SK-N-SH treated with all-trans-retinoic acid at 6 μM for 48 hours (cell line): ENCODE results near the gene SCN1B.

Experiments
- ATAC-seq: fragments of 200-7000 bp; cut with Tn5 transposase; 3 replicates; pipeline ENCODE4 v1.9.1; 2020; ENCODE audit warnings: mild to moderate bottlenecking, moderate library complexity
- ARNTL ChIP-seq: fragments of 450-650 bp; formaldehyde crosslinking; IDR thresholded peaks from 2 replicates; pipeline ENCODE4 v1.5.0; 2020; ENCODE audit warnings: low read depth, mild to moderate bottlenecking, moderate library complexity, borderline replicate concordance
- BACH2 ChIP-seq: fragments of 250-450 bp; sonication (Bioruptor Pico); IDR thresholded peaks from 2 replicates; pipeline ENCODE4 v1.9.0; 2021; ENCODE audit warnings: mild to moderate bottlenecking, borderline replicate concordance
- CSDC2 ChIP-seq: fragments of 250-450 bp; sonication (Bioruptor Pico); IDR thresholded peaks from 2 replicates; pipeline ENCODE4 v1.5.0; 2020; ENCODE audit warnings: mild to moderate bottlenecking, moderate library complexity
- ESRRG ChIP-seq: fragments of 250-450 bp; sonication (Bioruptor Pico); IDR thresholded peaks from 2 replicates; pipeline ENCODE4 v1.6.1; 2021; ENCODE audit warnings: mild to moderate bottlenecking
- GLIS3 ChIP-seq: fragments of 250-450 bp; sonication (Bioruptor Pico); IDR thresholded peaks from 2 replicates; pipeline ENCODE4 v1.5.0; 2020; ENCODE audit warnings: mild to moderate bottlenecking, moderate library complexity
- ISL1 ChIP-seq: fragments of 250-450 bp; sonication (Bioruptor Pico); IDR thresholded peaks from 2 replicates; pipeline ENCODE4 v2.1.2; 2022; ENCODE audit warnings: mild to moderate bottlenecking, moderate library complexity
- OSR1 ChIP-seq: fragments of 250-450 bp; sonication (Bioruptor Pico); IDR thresholded peaks from 2 replicates; pipeline ENCODE4 v1.8.0; 2022; ENCODE audit warnings: moderate library complexity, mild to moderate bottlenecking, inconsistent platforms
- PPARA ChIP-seq: fragments of 250-450 bp; sonication (Bioruptor Pico); IDR thresholded peaks from 2 replicates; pipeline ENCODE4 v1.5.0; 2020; ENCODE audit warnings: mild to moderate bottlenecking, borderline replicate concordance
- SNAI2 ChIP-seq: fragments of 250-450 bp; sonication (Bioruptor Pico); IDR thresholded peaks from 2 replicates; pipeline ENCODE4 v1.5.0; 2020; ENCODE audit warnings: mild to moderate bottlenecking, moderate library complexity
- TCF4 ChIP-seq: fragments of 250-450 bp; sonication (Bioruptor Pico); IDR thresholded peaks from 2 replicates; pipeline ENCODE4 v1.8.0; 2021; ENCODE audit warnings: mild to moderate bottlenecking, moderate library complexity, borderline replicate concordance
- TOX ChIP-seq: fragments of 250-450 bp; sonication (Bioruptor Pico); IDR thresholded peaks from 2 replicates; pipeline ENCODE4 v1.8.0; 2021; ENCODE audit warnings: mild to moderate bottlenecking, moderate library complexity, borderline replicate concordance
- ZC3H10 ChIP-seq: fragments of 250-450 bp; sonication (Bioruptor Pico); IDR thresholded peaks from 2 replicates; pipeline ENCODE4 v1.5.1; 2021; ENCODE audit warnings: mild to moderate bottlenecking, moderate library complexity
- ZFP3 ChIP-seq: fragments of 250-450 bp; sonication (Bioruptor Pico); IDR thresholded peaks from 2 replicates; pipeline ENCODE4 v1.5.0; 2020; ENCODE audit warnings: mild to moderate bottlenecking, moderate library complexity
- ZFP30 ChIP-seq: fragments of 450-650 bp; formaldehyde crosslinking; IDR thresholded peaks from 2 replicates; pipeline ENCODE4 v1.5.0; 2022; ENCODE audit warnings: mild to moderate bottlenecking, moderate library complexity
- ZNF565 ChIP-seq: fragments of 450-650 bp; formaldehyde crosslinking; conservative IDR thresholded peaks from 2 replicates; pipeline ENCODE4 v1.5.0; 2020; ENCODE audit warnings: low read depth, mild to moderate bottlenecking, moderate library complexity
- ZNF70 ChIP-seq: fragments of 450-650 bp; formaldehyde crosslinking; IDR thresholded peaks from 2 replicates; pipeline ENCODE4 v1.5.0; 2020; ENCODE audit warnings: mild to moderate bottlenecking, moderate library complexity
- ZNF8 ChIP-seq: fragments of 450-650 bp; formaldehyde crosslinking; IDR thresholded peaks from 2 replicates; pipeline ENCODE4 v1.5.0; 2020; ENCODE audit warnings: mild to moderate bottlenecking, moderate library complexity
- TF ChIP-seq, protein P1 (sequence below): fragments of 250-450 bp; sonication (Bioruptor Pico); IDR thresholded peaks from 2 replicates; pipeline ENCODE4 v1.5.1; 2020; ENCODE audit warnings: low read depth, mild to moderate bottlenecking, moderate library complexity
- TF ChIP-seq, protein P2 (sequence below): fragments of 250-450 bp; sonication (Bioruptor Pico); IDR thresholded peaks from 2 replicates; pipeline ENCODE4 v1.5.0; 2020; ENCODE audit warnings: mild to moderate bottlenecking, moderate library complexity
- TF ChIP-seq, protein P3 (sequence below): fragments of 250-450 bp; sonication (Bioruptor Pico); IDR thresholded peaks from 2 replicates; pipeline ENCODE4 v1.5.1; 2021; ENCODE audit warnings: mild to moderate bottlenecking, moderate library complexity
- TF ChIP-seq, protein P4 (sequence below): fragments of 250-450 bp; sonication (Bioruptor Pico); IDR thresholded peaks from 2 replicates; pipeline ENCODE4 v1.8.0; 2020; ENCODE audit warnings: mild to moderate bottlenecking, moderate library complexity, borderline replicate concordance
- TF ChIP-seq, protein P5 (sequence below): fragments of 250-450 bp; sonication (Bioruptor Pico); IDR thresholded peaks from 2 replicates; pipeline ENCODE4 v1.8.0; 2021; ENCODE audit warnings: low read depth, mild to moderate bottlenecking, moderate library complexity, borderline replicate concordance

The SCN1B gene

DNA sequence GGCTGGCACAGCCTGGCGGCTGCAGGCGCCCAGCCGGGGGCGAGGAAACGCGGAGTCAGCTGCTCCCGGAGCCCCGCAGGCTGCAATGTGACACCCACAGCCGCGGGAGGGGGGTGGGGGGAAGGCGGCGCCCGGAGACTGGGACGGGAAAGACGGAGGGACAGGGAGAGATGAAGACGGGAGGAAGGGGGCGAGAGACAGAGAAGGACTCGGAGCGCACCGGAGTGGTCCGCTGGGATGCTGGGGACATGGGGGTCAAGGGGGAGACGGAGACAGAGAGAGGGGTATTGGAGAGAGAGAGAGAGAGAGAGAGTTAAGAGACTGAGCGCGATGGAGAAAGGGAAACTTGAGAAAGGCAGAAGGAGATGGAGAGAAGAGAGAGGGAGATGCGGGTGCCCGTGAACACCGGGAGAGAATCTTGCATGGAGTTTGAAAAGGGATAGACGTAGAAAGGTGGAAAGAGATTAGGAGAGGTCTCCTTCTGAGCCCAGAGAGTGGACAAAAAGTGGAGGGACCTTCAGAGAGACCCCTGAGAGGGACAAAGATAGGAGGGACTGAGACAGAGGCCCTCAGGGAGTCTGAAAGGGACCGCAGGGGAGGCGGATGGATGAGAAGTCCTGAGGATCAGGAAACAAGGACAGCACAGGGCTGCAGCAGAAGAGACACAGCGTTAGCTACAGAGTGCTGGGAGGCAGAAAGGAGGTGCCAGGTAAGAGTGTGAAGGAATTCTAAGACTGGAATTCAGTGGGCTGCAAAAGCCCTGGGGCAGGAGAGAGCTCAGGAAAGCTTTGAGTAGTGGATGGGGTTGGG lies 1.0 kb downstream of the SCN1B start:
- TF ChIP-seq ZNF8 = no peak
- TF ChIP-seq ZFP3 (CRISPR knock-in tag) = no peak
- no peak for TF ChIP-seq BACH2
- TF ChIP-seq, protein P1, sequence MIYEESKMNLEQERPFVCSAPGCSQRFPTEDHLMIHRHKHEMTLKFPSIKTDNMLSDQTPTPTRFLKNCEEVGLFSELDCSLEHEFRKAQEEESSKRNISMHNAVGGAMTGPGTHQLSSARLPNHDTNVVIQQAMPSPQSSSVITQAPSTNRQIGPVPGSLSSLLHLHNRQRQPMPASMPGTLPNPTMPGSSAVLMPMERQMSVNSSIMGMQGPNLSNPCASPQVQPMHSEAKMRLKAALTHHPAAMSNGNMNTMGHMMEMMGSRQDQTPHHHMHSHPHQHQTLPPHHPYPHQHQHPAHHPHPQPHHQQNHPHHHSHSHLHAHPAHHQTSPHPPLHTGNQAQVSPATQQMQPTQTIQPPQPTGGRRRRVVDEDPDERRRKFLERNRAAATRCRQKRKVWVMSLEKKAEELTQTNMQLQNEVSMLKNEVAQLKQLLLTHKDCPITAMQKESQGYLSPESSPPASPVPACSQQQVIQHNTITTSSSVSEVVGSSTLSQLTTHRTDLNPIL (CRISPR knock-in tag) = no peak
- TF ChIP-seq ARNTL (CRISPR knock-in tag) = no peak
- TF ChIP-seq, protein P2, sequence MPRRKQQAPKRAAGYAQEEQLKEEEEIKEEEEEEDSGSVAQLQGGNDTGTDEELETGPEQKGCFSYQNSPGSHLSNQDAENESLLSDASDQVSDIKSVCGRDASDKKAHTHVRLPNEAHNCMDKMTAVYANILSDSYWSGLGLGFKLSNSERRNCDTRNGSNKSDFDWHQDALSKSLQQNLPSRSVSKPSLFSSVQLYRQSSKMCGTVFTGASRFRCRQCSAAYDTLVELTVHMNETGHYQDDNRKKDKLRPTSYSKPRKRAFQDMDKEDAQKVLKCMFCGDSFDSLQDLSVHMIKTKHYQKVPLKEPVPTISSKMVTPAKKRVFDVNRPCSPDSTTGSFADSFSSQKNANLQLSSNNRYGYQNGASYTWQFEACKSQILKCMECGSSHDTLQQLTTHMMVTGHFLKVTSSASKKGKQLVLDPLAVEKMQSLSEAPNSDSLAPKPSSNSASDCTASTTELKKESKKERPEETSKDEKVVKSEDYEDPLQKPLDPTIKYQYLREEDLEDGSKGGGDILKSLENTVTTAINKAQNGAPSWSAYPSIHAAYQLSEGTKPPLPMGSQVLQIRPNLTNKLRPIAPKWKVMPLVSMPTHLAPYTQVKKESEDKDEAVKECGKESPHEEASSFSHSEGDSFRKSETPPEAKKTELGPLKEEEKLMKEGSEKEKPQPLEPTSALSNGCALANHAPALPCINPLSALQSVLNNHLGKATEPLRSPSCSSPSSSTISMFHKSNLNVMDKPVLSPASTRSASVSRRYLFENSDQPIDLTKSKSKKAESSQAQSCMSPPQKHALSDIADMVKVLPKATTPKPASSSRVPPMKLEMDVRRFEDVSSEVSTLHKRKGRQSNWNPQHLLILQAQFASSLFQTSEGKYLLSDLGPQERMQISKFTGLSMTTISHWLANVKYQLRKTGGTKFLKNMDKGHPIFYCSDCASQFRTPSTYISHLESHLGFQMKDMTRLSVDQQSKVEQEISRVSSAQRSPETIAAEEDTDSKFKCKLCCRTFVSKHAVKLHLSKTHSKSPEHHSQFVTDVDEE (CRISPR knock-in tag) = no peak
- TF ChIP-seq ZFP30 = no peak
- TF ChIP-seq, protein P3, sequence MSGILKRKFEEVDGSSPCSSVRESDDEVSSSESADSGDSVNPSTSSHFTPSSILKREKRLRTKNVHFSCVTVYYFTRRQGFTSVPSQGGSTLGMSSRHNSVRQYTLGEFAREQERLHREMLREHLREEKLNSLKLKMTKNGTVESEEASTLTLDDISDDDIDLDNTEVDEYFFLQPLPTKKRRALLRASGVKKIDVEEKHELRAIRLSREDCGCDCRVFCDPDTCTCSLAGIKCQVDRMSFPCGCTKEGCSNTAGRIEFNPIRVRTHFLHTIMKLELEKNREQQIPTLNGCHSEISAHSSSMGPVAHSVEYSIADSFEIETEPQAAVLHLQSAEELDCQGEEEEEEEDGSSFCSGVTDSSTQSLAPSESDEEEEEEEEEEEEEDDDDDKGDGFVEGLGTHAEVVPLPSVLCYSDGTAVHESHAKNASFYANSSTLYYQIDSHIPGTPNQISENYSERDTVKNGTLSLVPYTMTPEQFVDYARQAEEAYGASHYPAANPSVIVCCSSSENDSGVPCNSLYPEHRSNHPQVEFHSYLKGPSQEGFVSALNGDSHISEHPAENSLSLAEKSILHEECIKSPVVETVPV (CRISPR knock-in tag) = no peak
- TF ChIP-seq TCF4 (CRISPR knock-in tag) = no peak
- TF ChIP-seq CSDC2 (CRISPR knock-in tag) = no peak
- TF ChIP-seq SNAI2 (CRISPR knock-in tag) = no peak
- peak; percentile 13; the same call in 2 of the 3 replicates for ATAC-seq

DNA sequence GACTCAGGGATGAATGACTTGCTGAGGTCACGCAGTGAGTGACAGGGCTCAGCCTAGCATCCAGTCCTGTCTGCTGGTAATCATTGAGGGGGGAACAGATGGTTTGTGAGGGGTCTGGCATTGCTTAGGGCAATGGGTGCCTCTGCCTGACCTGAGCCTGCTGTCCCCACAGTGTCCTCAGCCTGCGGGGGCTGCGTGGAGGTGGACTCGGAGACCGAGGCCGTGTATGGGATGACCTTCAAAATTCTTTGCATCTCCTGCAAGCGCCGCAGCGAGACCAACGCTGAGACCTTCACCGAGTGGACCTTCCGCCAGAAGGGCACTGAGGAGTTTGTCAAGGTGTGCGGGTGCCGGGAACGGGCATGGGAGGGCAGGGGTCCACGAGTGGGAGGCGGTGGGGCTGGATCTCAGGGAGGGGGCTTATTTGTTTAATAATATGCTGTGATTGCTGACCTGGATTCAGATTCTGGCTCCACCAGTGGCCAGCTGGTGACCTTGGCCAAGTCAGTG lies 2.1 kb downstream of the SCN1B start:
- TF ChIP-seq SNAI2 (CRISPR knock-in tag) (no peak), PPARA (CRISPR knock-in tag) (no peak), TOX (no peak), ZNF70 (no peak), ZNF8 (no peak), ZFP3 (CRISPR knock-in tag) (no peak), CSDC2 (CRISPR knock-in tag) (no peak), ZFP30 (no peak), ZNF565 (no peak), ISL1 (CRISPR knock-in tag) (no peak)
- TF ChIP-seq, protein P1 (CRISPR knock-in tag) = no peak
- TF ChIP-seq, protein P4, sequence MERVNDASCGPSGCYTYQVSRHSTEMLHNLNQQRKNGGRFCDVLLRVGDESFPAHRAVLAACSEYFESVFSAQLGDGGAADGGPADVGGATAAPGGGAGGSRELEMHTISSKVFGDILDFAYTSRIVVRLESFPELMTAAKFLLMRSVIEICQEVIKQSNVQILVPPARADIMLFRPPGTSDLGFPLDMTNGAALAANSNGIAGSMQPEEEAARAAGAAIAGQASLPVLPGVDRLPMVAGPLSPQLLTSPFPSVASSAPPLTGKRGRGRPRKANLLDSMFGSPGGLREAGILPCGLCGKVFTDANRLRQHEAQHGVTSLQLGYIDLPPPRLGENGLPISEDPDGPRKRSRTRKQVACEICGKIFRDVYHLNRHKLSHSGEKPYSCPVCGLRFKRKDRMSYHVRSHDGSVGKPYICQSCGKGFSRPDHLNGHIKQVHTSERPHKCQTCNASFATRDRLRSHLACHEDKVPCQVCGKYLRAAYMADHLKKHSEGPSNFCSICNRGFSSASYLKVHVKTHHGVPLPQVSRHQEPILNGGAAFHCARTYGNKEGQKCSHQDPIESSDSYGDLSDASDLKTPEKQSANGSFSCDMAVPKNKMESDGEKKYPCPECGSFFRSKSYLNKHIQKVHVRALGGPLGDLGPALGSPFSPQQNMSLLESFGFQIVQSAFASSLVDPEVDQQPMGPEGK (CRISPR knock-in tag) = no peak
- no peak for ATAC-seq

DNA sequence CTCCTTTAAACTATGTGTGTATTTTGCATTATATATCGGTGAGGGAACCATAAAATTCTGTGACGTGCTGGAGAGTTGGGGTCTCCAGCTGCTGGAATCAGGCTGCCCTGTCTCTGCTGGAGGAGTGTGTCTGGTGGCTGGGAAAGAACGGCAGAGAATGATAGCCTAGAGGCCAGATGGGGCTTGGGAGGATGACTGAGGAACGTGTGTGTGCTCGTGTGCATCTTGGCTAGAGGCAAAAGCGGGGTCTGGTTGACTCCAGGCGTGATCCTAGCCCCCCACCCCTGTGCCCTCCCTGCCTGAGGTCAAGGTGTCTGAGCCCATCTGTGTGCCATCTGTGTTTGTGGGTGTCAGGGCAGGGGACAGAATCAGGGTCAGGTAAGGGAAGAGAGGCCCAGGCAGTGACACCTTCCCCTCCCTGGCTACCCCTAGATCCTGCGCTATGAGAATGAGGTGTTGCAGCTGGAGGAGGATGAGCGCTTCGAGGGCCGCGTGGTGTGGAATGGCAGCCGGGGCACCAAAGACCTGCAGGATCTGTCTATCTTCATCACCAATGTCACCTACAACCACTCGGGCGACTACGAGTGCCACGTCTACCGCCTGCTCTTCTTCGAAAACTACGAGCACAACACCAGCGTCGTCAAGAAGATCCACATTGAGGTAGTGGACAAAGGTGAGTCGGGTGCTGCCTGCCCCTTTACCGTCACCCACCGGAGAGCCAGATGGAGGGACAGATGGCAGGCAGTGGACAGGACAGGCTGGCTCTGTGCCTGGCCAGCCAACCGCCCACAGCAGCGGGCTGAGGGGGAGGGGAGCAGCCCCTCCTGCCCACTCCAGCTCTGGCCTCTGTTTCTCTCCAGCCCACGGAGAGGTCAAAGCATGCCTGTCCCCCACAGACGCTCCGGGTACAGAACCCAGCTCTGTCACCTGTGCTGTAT lies 3.1 kb downstream of the SCN1B start:
- no peak for ATAC-seq
- TF ChIP-seq PPARA (CRISPR knock-in tag) (no peak), TCF4 (CRISPR knock-in tag) (no peak), GLIS3 (CRISPR knock-in tag) (no peak), ZFP3 (CRISPR knock-in tag) (no peak), ZNF8 (no peak), OSR1 (CRISPR knock-in tag) (no peak), ZC3H10 (CRISPR knock-in tag) (no peak), ESRRG (CRISPR knock-in tag) (no peak)
- TF ChIP-seq, protein P3 (CRISPR knock-in tag) = no peak
- TF ChIP-seq, protein P1 (CRISPR knock-in tag) = no peak
- TF ChIP-seq, protein P5, sequence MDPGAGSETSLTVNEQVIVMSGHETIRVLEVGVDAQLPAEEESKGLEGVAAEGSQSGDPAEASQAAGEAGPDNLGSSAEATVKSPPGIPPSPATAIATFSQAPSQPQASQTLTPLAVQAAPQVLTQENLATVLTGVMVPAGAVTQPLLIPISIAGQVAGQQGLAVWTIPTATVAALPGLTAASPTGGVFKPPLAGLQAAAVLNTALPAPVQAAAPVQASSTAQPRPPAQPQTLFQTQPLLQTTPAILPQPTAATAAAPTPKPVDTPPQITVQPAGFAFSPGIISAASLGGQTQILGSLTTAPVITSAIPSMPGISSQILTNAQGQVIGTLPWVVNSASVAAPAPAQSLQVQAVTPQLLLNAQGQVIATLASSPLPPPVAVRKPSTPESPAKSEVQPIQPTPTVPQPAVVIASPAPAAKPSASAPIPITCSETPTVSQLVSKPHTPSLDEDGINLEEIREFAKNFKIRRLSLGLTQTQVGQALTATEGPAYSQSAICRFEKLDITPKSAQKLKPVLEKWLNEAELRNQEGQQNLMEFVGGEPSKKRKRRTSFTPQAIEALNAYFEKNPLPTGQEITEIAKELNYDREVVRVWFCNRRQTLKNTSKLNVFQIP (CRISPR knock-in tag) = no peak
- TF ChIP-seq, all 23 proteins: peak for 0
